Brain microvascular endothelial cell (primary cell): ENCODE data around the gene MLST8.

ENCODE experiments used
- DNase-seq: peaks from one replicate; pipeline ENCODE4 v3.0.0-alpha.2; 2020
- H3K27ac ChIP-seq: fragments of 250-450 bp; sonication (Bioruptor Pico); 2 replicates; pipeline ENCODE4 v1.5.1; 2020; ENCODE audit warnings: mild to moderate bottlenecking, moderate library complexity
- H3K27me3 ChIP-seq: fragments of 250-450 bp; sonication (Bioruptor Pico); replicated peaks from 2 replicates; pipeline ENCODE4 v1.5.1; 2020; ENCODE audit warnings: mild to moderate bottlenecking
- H3K36me3 ChIP-seq: fragments of 250-450 bp; sonication (Bioruptor Pico); replicated peaks from 2 replicates; pipeline ENCODE4 v1.5.1; 2020; ENCODE audit warnings: mild to moderate bottlenecking
- H3K4me3 ChIP-seq: 2 replicates; pipeline ENCODE4 v1.5.1; 2011; ENCODE audit warnings: low read depth, mild to moderate bottlenecking, control low read depth, low read length, moderate library complexity
- in situ Hi-C: cut with HindIII; loops from 2 replicates; pipeline ENCODE4 v1.10.0; 2017; ENCODE audit warnings: low sequenced_read_pairs, low pct_ligation_motif_present
- TF ChIP-seq, protein P1 (sequence below): IDR thresholded peaks from 2 replicates; pipeline ENCODE4 v1.5.1; 2011; ENCODE audit warnings: low read depth, mild to moderate bottlenecking, moderate library complexity, low read length, control low read depth, inconsistent platforms; ENCODE audit errors: missing control alignments

The MLST8 gene

DNA sequence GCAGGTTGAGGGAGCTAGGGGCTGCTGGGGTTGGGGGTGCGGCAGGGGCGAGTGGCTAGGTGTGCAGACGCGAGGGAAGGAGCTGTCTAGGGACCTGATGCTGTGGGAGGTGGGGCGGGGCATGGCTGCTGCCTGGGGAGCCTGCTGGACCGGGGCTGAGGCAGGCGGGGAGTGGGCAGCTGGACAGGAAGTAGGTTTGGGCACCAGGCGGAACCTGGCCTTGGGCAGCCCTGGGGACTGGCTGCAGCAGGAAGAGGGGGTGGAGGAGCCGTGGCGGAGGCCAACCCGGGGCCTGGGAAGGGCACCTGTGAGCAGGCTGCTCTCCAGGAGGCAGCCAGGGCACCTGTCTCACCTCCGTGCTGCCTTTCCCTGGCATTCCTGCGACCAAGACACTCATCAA, 25.1 kb downstream of the MLST8 start:
- no peak for DNase-seq
- H3K4me3 ChIP-seq: no peak overlapping the region
- H3K27ac ChIP-seq: no peak overlapping the region
- H3K27me3 ChIP-seq: no peaks in the 10 kb centered on the region
- H3K36me3 ChIP-seq: peaks cover 47% of the 10 kb centered on the region
- TF ChIP-seq, protein P1, sequence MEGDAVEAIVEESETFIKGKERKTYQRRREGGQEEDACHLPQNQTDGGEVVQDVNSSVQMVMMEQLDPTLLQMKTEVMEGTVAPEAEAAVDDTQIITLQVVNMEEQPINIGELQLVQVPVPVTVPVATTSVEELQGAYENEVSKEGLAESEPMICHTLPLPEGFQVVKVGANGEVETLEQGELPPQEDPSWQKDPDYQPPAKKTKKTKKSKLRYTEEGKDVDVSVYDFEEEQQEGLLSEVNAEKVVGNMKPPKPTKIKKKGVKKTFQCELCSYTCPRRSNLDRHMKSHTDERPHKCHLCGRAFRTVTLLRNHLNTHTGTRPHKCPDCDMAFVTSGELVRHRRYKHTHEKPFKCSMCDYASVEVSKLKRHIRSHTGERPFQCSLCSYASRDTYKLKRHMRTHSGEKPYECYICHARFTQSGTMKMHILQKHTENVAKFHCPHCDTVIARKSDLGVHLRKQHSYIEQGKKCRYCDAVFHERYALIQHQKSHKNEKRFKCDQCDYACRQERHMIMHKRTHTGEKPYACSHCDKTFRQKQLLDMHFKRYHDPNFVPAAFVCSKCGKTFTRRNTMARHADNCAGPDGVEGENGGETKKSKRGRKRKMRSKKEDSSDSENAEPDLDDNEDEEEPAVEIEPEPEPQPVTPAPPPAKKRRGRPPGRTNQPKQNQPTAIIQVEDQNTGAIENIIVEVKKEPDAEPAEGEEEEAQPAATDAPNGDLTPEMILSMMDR: no peak
- in situ Hi-C loops: no loop called here

DNA sequence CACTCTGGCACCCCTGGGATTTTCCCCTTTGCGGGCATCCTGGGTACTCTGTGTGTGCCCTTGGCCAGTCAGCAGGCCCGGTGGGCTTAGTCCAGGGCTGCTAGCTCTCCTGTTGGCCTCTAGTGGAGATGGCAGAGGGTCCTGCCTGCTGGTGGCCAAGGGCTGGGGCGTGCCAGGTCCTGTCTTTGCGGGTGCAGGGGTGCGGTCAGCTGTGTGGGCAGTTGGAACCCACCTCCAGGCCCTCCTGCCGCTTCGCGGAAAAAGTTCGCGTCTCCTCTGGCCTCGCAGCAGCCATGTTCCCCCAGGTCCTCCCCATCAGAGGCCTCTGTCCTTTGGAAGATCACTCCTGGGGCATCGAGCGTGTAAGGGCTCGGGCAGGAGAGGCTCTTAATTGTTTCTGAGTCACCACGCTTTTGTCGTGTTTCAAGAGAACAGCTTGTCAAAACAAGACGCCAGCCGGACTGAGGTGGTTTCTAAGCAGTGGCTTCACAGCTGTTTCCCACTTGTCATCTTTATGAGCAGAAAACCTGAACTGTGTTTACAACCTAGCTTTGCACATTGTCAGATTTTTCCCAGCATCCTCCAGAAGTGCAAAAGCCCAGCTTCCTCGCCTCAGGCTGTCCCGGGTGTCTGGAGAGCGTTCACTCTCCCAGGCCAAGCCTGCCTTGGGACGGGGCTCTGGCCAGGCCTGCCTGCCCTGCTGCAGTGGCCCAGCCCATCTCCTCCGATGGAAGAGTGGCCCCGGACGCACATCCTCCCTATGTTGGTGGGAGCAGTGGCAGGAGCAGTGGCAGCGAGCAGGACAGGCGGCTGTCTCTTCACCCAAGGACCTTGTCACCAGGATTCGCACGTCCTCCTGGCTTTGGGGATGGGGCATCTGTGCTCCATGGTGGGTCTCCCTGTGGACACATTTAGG, 26.0 kb downstream of the MLST8 start:
- TF ChIP-seq, protein P1: no peak
- no peak for DNase-seq
- Histone ChIP-seq H3K27ac (no peak overlapping the region), H3K4me3 (no peak overlapping the region), H3K27me3 (no peaks in the 10 kb centered on the region), H3K36me3 (peaks cover 48% of the 10 kb centered on the region)
- in situ Hi-C loops: no loop called here

DNA sequence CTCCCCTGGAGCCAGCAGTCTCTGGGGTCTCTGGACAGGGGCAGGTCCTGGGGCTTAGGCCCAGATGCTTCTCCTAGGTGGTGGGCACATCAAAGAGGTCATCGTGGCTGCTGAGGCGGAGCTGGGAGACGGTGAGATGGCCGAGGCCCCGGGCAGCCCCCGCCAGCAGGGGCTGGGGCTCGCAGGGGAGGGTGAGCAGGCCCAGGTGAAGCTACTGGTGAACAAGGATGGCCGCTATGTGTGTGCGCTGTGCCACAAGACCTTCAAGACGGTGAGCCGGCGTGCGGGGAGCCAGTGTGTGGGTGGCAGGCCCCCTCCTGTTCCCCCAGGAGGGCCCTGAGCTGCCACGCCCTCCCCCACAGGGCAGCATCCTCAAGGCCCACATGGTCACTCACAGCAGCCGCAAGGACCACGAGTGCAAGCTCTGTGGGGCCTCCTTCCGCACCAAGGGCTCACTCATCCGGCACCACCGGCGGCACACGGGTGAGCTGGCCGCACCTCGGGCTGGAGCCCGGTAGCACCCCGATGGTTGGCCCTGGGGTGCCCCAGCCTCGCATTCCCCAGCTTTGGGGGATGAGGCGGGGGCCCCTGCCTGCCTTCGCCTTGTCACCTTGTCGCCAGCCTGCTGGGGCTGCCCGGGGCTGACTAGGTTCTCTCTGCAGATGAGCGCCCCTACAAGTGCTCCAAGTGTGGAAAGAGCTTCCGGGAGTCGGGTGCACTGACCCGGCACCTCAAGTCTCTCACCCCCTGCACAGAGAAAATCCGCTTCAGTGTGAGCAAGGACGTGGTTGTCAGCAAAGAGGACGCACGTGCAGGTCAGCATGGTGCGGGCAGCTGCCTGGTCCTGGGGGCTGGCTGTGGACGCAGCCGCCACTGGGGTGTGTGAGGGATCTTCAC, 27.1 kb downstream of the MLST8 start:
- TF ChIP-seq, protein P1: no peak
- Histone ChIP-seq H3K4me3 (no peak overlapping the region), H3K27ac (no peak overlapping the region), H3K27me3 (peaks cover 5% of the 10 kb centered on the region), H3K36me3 (peaks cover 48% of the 10 kb centered on the region)
- no peak for DNase-seq
- in situ Hi-C loops: no loop called here

DNA sequence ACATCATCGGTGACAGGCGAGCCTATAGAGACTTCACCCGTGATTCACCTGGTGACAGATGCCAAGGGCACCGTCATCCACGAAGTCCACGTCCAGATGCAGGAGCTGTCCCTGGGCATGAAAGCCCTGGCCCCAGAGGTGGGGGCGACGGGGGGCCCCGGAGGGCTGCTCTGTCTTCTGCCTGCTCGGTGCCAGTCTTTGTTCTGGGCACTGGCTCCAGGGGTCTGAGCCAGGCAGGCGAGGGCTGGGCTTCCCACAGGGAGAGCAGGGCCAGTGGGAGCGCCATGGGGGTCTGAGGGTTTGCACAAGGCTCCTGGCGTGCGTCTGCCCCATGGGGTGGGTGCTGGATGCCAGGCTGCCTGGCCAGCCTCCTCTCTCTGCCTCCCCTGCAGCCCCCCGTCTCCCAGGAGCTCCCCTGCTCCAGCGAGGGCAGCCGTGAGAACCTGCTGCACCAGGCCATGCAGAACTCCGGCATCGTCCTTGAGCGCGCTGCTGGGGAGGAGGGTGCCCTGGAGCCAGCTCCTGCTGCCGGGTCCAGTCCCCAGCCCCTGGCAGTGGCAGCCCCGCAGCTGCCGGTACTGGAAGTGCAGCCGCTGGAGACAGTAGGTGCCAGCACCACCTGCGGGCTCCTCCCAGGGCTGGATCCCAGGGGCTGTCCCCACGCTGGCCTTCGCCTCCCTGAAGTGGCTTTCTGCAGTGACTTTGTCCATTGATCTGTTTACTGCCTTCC, 28.0 kb downstream of the MLST8 start:
- Histone ChIP-seq H3K4me3 (no peak overlapping the region), H3K27ac (no peak overlapping the region), H3K27me3 (peaks cover 5% of the 10 kb centered on the region), H3K36me3 (peaks cover 48% of the 10 kb centered on the region)
- in situ Hi-C loops: no loop called here
- TF ChIP-seq, protein P1: no peak
- no peak for DNase-seq

DNA sequence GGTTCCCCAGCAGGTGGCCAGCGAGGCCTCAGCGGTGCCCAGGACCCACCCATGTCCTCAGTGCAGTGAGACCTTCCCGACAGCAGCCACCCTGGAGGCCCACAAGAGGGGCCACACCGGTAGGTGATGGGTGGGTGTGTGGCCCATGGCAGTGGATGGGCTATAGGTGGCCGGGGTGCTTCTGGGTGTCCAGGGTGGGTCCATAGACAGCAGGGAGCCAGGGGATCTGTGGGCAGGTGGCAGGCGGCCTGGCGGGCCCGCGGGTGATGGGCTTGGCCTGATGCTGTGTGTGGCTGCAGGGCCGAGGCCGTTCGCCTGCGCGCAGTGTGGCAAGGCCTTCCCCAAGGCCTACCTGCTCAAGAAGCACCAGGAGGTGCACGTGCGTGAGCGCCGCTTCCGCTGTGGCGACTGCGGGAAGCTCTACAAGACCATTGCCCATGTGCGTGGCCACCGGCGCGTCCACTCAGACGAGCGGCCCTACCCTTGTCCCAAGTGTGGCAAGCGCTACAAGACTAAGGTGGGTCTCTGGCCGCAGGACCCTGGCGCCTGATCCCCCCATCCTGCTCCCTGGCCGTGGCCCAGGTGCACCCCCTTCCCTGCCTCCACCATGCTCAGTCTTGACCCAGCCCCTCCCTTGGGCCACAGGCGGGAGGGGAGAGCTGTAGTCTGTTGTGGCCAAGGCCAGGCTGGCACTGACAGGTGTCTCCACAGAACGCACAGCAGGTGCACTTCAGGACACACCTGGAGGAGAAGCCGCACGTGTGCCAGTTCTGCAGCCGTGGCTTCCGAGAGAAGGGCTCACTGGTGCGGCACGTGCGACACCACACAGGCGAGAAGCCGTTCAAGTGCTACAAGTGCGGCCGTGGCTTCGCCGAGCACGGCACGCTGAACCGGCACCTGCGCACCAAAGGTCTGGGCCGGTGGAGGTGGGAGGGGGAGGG, 28.9 kb downstream of the MLST8 start:
- Histone ChIP-seq H3K27me3 (peaks cover 5% of the 10 kb centered on the region), H3K27ac (no peak overlapping the region), H3K36me3 (peaks cover 44% of the 10 kb centered on the region), H3K4me3 (no peak overlapping the region)
- no peak for DNase-seq
- in situ Hi-C loops: no loop called here
- TF ChIP-seq, protein P1: peak; percentile 16
